GM18858 (cell line): ENCODE results near the gene GTF3C1.

Experiments used
- ATAC-seq: cut with Tn5 transposase; IDR thresholded peaks from one replicate; pipeline ENCODE4 v1.9.1; 2021; ENCODE audit not compliant: unreplicated experiment

Gene GTF3C1

DNA sequence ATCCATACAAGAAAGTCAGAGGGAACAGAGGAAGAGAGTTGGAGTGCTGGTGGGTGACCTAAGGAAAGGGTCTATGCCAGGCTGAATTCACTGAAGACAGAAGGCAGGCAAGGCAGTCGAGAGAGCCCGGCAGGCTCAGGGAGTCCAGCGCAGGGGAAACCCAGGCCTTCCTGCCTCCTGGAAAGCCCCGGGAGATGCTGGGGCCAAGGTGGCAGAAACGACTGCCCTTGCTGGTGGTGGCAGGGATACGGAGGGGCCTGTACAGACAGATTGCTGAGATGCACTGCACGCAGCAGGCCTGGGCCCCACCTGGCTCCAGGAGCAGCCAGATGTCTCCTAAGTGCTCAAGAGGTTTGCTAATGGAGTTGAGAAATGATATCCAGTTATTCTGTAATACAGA lies 59.8 kb downstream of the GTF3C1 start:
- no peak for ATAC-seq

- ATAC-seq: no peak
Observed at GRCh38 chr16:27489421-27489820, 60.3 kb downstream of the GTF3C1 start.

DNA sequence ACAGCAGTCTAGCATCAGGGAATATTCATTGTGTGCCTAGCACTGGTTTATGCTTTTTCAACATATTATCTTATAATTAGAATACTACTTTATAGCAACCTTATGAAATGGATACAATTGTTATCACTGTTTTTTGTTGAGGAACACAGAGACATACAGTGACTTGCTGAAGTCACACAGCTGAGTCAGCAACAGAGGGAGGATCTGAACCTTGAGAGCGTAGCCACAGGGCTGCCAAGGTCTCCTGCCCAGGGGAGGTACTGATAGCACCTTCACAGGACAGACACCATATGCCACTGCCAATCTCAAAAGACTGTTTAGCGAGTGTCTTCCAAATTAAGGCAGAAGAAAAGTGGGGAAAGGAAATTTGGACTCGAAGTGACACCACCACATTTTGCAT lies 63.0 kb downstream of the GTF3C1 start:
- ATAC-seq: no peak

GRCh38 chr16:27486344-27486743 lies 63.4 kb downstream of the GTF3C1 start:
- ATAC-seq: no peak

GRCh38 chr16:27485811-27486210 lies 63.9 kb downstream of the GTF3C1 start:
- no peak for ATAC-seq

- ATAC-seq: no peak
Observed at GRCh38 chr16:27485126-27485525, 64.6 kb downstream of the GTF3C1 start.

DNA sequence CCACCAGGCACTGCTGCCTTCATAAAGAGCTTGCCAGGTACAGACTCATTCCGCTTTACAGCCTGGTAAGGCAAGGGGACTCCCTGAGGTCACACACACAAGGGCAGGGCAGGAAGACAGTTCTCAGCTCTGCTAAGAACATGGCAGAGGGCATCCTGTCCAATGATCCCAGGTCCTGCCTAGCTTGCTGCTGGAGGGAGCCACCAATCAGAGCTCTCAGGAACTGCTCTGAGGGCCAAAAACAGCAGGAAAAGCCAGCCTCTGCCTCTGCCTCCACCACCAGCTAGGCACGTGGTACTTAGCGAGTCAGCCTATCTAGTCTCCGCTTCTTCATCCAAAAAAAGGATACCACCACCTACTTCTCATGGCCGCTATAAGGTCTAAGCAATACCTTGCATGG lies 66.1 kb downstream of the GTF3C1 start:
- no peak for ATAC-seq

DNA sequence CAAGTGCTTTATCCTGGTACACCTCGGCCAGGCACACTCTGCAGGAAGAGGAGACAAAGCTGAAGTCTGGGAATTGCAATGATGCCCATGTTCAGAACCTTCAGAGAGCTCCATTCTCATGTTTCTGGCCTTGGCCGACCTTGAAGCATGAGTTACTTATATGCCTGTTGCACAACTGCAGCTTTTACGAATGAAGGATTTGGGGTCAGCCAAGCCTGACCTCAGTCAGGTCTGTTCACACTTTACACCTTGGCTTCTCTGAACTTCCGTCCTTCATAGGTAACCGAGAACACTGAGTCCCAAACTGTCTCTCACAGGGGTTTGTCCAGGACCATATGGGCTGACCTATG lies 66.7 kb downstream of the GTF3C1 start:
- no peak for ATAC-seq

- ATAC-seq: no peak
Observed at GRCh38 chr16:27482397-27483087, 67.2 kb downstream of the GTF3C1 start.

DNA sequence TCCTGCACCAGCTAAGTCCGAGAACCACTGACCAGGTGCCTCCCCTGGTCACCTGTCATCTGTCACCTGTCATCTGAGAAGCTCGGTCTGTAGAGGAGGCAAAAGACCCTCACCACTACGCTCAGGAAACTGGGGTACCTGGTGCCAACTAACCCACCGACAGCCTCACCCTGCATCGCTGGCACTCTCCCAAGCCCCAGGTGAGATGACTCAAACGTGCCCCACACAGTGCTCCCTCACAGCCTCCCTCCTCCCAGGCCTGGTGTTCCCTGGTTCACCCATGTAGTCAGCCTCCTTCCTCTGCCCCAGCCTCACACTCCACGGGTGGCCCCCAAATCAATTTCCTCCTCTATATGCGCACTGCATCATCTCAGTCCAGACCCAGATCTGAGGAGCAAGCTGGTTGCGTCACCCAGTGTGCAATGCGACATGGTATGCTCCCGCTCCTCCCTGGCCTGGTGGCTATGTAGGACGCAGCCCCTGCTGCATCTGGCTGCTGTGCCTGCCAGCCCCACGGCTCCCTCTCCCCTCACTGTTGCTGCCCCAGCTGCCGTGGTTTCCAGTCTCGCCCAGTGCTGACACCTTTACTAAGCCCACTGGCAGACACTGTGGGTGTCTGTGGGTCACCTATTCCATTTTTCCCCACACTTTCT lies 68.3 kb downstream of the GTF3C1 start:
- ATAC-seq: no peak

GRCh38 chr16:27480761-27481160 lies 69.0 kb downstream of the GTF3C1 start:
- ATAC-seq: no peak

GRCh38 chr16:27476240-27476639 lies 73.5 kb downstream of the GTF3C1 start:
- ATAC-seq: no peak

- no peak for ATAC-seq
Observed at GRCh38 chr16:27475561-27475960, 74.2 kb downstream of the GTF3C1 start.

DNA sequence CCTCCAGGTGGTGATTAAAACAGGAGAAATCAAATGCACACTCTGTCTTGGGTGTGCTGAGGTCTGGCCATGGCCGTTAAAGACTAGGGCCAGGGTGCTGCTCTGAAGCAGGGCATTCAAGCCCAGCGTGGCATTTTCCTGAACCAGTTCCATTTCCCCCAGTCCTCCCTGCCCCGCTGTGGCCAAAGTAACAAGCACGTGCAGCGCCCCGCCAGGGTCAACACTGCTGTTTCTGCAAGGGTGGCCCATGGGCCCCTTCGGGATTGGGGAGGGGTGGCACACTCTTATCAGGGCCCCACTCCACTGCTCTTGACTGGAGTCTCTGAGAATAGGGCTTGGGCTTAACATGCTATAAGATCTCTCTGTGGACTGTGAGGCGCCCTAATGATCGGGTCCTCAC lies 74.8 kb downstream of the GTF3C1 start:
- ATAC-seq: no peak

DNA sequence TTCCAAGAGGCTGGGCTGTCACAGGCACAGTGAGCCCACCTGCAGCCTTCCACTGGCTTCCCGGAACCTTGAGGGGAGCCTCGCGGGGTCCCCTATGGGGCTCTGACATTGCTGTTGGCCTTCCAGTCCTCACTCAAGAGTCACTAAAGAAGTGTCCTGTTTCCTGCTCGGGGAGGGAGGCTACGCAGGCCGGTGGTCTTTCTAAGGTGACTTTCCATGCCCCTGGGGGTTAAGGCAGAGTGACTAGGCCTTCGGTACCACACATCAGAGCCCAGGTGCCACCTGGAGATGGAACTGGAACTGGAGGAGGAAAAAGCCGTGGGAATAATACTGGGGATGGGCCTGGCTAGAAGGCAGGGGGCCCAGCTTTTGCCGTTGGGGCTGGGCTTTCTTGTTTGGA lies 75.7 kb downstream of the GTF3C1 start:
- ATAC-seq: no peak

- ATAC-seq: no peak
Observed at GRCh38 chr16:27473101-27473900, 76.4 kb downstream of the GTF3C1 start.

DNA sequence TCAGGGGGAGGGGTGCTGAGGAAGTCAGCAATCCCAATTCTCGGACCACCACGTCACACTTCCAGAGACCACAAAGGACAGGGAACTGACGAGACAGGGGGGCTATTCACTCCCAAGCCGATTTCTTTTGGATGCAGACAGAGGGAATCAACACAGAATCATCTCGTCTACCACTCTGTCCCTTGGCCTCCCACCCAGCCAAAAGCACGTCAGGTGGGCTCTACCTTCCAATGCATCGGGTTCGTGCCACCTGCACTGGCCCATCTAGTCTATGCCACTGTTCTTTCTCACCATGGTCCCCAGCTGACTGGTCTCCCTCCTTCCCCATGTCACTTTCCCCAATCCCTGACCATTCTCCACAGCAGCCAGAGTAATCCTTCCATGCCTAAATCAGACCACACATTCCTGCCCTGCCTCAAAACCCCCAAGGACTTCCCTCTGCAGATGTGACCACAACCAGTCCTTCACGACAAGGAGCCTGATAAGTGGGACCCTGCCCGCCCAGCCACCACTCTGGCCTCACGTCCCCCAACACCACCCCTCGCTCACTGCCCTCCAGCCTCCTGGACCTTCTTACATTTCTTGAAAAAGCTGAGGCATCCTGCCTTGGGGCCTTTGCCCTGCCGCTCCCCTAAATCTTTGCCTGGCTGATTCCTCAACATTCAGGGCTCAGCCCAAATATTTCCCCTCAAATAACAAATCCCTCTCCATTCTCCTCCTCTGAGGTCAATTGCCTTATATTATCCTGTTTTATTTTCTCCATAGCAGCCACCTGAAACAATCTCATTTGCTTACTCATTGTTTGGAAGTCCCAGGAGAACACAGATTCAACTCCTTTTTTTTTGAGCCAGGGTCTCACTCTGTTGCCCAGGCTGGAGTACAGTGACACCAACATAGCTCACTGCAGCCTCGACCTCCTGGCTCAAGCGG lies 77.4 kb downstream of the GTF3C1 start:
- ATAC-seq: no peak

- ATAC-seq: no peak
Observed at GRCh38 chr16:27471661-27472060, 78.1 kb downstream of the GTF3C1 start.

- no peak for ATAC-seq
Observed at GRCh38 chr16:27470567-27471431, 78.9 kb downstream of the GTF3C1 start.

DNA sequence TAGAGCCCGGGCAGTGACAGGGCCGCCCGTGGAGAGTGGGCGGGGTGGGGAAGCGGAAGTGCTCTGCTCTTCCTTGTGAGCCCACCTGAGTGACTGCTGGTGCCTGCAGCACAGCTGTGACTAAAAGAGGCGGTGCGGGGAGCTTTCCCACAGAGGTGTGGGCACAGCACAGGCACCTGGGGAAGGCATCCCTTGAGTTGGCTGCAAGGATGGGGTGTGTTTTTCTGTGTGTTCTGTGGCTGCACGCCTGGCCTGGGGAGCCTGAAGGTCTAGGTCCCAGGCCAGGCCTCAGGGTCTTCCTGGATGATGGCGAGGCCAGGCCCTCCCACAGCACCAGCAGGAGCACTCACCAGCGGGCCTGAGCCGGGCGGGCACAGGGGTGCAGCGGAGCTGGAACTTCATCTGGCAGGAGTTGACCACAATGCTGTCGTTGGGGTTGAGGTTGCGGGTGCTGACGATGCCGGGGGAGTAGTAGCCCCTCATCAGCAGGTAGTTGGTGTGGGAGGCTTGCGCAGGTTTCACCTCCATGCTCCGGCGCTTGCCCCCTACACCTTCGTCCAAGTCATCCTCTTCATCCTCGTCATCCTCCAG lies 80.7 kb downstream of the GTF3C1 start:
- ATAC-seq: no peak
